K562 (cell line): ENCODE results near the gene ZKSCAN5. TPM values are rescaled to one million over a fixed set of nuclear protein-coding genes. Genes with fewer than 3 reads are reported as not detected.

Experiments
- ATAC-seq: fragments of 200-7000 bp; cut with Tn5 transposase; 3 replicates; pipeline ENCODE4 v1.9.1; 2020; ENCODE audit warnings: moderate library complexity
- BruUV-seq: library from RNA; stranded (reverse); fragments of 400-500 nt; replicated peaks from 2 replicates; lab custom pipeline; 2021; lab: Mats Ljungman, UMichigan
- CTCF ChIA-PET: fragments of 300-600 bp; formaldehyde crosslinking; extraction: SDS; loops from one replicate; lab custom pipeline; 2021; ENCODE audit warnings: low intra/inter-chr PET ratio; lab: Yijun Ruan, JAX
- POLR2A ChIA-PET: fragments of 300-600, 350-650 bp; sonication (Branson Sonifier 250); formaldehyde crosslinking; extraction: SDS; loops from one replicate; lab custom pipeline; 2021; ENCODE audit warnings: antibody characterized with exemption, inconsistent platforms; lab: Yijun Ruan, JAX
- DNase-seq, 4 experiments: peaks; one replicate each; pipeline versions ENCODE4 v3.0.0 to v3.0.0-alpha.2; 2011 to 2018; ENCODE audit warnings: low spot score in 3 of 4, mixed read lengths in 3 of 4; ENCODE audit errors: extremely low read depth in 1 of 4
- FAIRE-seq: peaks from 2 replicates; lab custom pipeline; 2011; peaks lifted over from hg19 to GRCh38; lab: Jason Lieb, UNC
- H2AFZ ChIP-seq: 2 replicates; pipeline ENCODE4 v1.6.0; 2011; ENCODE audit warnings: low read depth, low read length, control low read depth, inconsistent platforms
- H3K27ac ChIP-seq: fragments of 200-600 bp; 3 replicates; pipeline ENCODE4 v1.8.0; 2011; ENCODE audit warnings: low read depth, mild to moderate bottlenecking, control low read depth, inconsistent platforms, low read length, moderate library complexity, mixed read lengths; ENCODE audit errors: extremely low read depth
- H3K27me3 ChIP-seq, 2 experiments: fragments of 300-600 bp in 1 of 2; 2 replicates in 1 of 2; 3 replicates in 1 of 2; pipeline versions ENCODE4 v1.6.0 to v1.8.0; 2011; ENCODE audit warnings: inconsistent platforms in 2 of 2, low read length in 2 of 2, mild to moderate bottlenecking in 1 of 2, mixed read lengths in 1 of 2, moderate library complexity in 1 of 2; ENCODE audit not compliant: control insufficient read depth in 2 of 2, insufficient read depth in 2 of 2
- H3K36me3 ChIP-seq: fragments of 300-600 bp; 3 replicates; pipeline ENCODE4 v1.8.0; 2011; ENCODE audit warnings: mild to moderate bottlenecking, low read length, inconsistent platforms; ENCODE audit not compliant: control insufficient read depth, insufficient read depth
- H3K4me1 ChIP-seq, 2 experiments: fragments of 200-600 bp in 1 of 2; replicated peaks in 1 of 2; 2 replicates in 1 of 2; 3 replicates in 1 of 2; pipeline versions ENCODE4 v1.5.1 to v1.8.0; 2011; ENCODE audit warnings: inconsistent platforms in 2 of 2, low read length in 2 of 2, mild to moderate bottlenecking in 1 of 2, mixed read lengths in 1 of 2, moderate library complexity in 1 of 2; ENCODE audit not compliant: control insufficient read depth in 2 of 2, insufficient read depth in 2 of 2
- H3K4me2 ChIP-seq: 2 replicates; pipeline ENCODE4 v1.6.1; 2011; ENCODE audit warnings: low read length, control low read depth, inconsistent platforms, mixed read lengths; ENCODE audit not compliant: insufficient read depth
- H3K4me3 ChIP-seq: fragments of 200-600 bp; sonication (generic), shearing (Covaris generic); 2 replicates; pipeline ENCODE4 v1.5.1; 2016; ENCODE audit warnings: control low read depth, inconsistent platforms
- H3K79me2 ChIP-seq: fragments of 200-600 bp; 3 replicates; pipeline ENCODE4 v1.8.0; 2011; ENCODE audit warnings: low read length, inconsistent platforms; ENCODE audit not compliant: control insufficient read depth, insufficient read depth
- H3K9ac ChIP-seq, 2 experiments: 2 replicates each; pipeline versions ENCODE4 v1.6.0 to v1.6.1; 2011; ENCODE audit warnings: low read depth in 2 of 2, low read length in 2 of 2, control low read depth in 1 of 2, inconsistent platforms in 1 of 2, mild to moderate bottlenecking in 1 of 2, mixed read lengths in 1 of 2; ENCODE audit not compliant: insufficient read depth in 1 of 2
- H3K9me1 ChIP-seq: one replicate; pipeline ENCODE4 v1.6.0; 2011; ENCODE audit warnings: inconsistent platforms, mild to moderate bottlenecking, low read length, moderate library complexity; ENCODE audit not compliant: control insufficient read depth, insufficient read depth
- H3K9me3 ChIP-seq: replicated peaks from 2 replicates; pipeline ENCODE4 v1.5.1; 2011; ENCODE audit warnings: low read depth, low read length, inconsistent platforms; ENCODE audit not compliant: control insufficient read depth, insufficient read depth
- H4K20me1 ChIP-seq: replicated peaks from 2 replicates; pipeline ENCODE4 v1.6.1; 2011; ENCODE audit warnings: low read length, inconsistent platforms, mixed read lengths; ENCODE audit not compliant: control insufficient read depth, insufficient read depth
- ATF1 ChIP-seq, 2 experiments: fragments of 450-650 bp in 1 of 2; IDR thresholded peaks; 2 replicates each; pipeline ENCODE4 v1.6.1; 2016; ENCODE audit warnings: missing compliant biosample characterization in 1 of 2, missing genetic modification characterization in 1 of 2
- HMG20A ChIP-seq: fragments of 450-650 bp; formaldehyde crosslinking; conservative IDR thresholded peaks from 2 replicates; pipeline ENCODE4 v1.4.0; 2020; ENCODE audit warnings: mild to moderate bottlenecking, mixed read lengths
- MYNN ChIP-seq, 2 experiments: sonication (generic); formaldehyde crosslinking in 1 of 2; IDR thresholded peaks; 2 replicates each; pipeline versions ENCODE4 v1.5.0 to v1.6.1; 2016 to 2020; ENCODE audit warnings: antibody characterized with exemption in 1 of 2, missing genetic modification reagents in 1 of 2
- PHF21A ChIP-seq: fragments of 450-650 bp; IDR thresholded peaks from 2 replicates; pipeline ENCODE4 v1.6.1; 2017; ENCODE audit warnings: low read depth, borderline replicate concordance
- POLR2AphosphoS2 ChIP-seq: IDR thresholded peaks from 2 replicates; pipeline ENCODE4 v1.6.1; 2012; ENCODE audit warnings: low read length, improper control_type of control experiment
- POLR2AphosphoS5 ChIP-seq: IDR thresholded peaks from 2 replicates; pipeline ENCODE4 v1.6.1; 2011; ENCODE audit warnings: mild to moderate bottlenecking, low read depth, low read length, moderate library complexity; ENCODE audit not compliant: control insufficient read depth, insufficient read depth
- POLR2G ChIP-seq: fragments of 200-400 bp; formaldehyde crosslinking; IDR thresholded peaks from 2 replicates; pipeline ENCODE4 v1.6.1; 2017; ENCODE audit warnings: low read depth, mild to moderate bottlenecking, antibody characterized with exemption, low read length, moderate library complexity
- RBFOX2 ChIP-seq: fragments of 200-400 bp; formaldehyde crosslinking; IDR thresholded peaks from 2 replicates; pipeline ENCODE4 v1.6.1; 2017; ENCODE audit warnings: low read depth, mild to moderate bottlenecking, low read length, moderate library complexity
- RBM22 ChIP-seq: fragments of 200-400 bp; formaldehyde crosslinking; IDR thresholded peaks from 2 replicates; pipeline ENCODE4 v1.6.1; 2018; ENCODE audit warnings: low read length, low read depth; ENCODE audit not compliant: poor library complexity, severe bottlenecking
- RHOXF2B ChIP-seq: fragments of 250-450 bp; sonication (Bioruptor Pico); conservative IDR thresholded peaks from 2 replicates; pipeline ENCODE4 v1.5.1; 2021
- SETDB1 ChIP-seq: IDR thresholded peaks from one replicate; pipeline ENCODE4 v1.6.1; 2012; ENCODE audit warnings: low read length, control low read depth, inconsistent platforms
- SUPT5H ChIP-seq: fragments of 450-650 bp; IDR thresholded peaks from 2 replicates; pipeline ENCODE4 v1.6.1; 2016
- TRIM24 ChIP-seq, 2 experiments: fragments of 450-650 bp; IDR thresholded peaks; 2 replicates each; pipeline ENCODE4 v1.6.1; 2016
- TSC22D4 ChIP-seq: fragments of 450-650 bp; IDR thresholded peaks from 2 replicates; pipeline ENCODE4 v1.6.1; 2016; ENCODE audit warnings: missing genetic modification characterization, missing biosample characterization, control low read depth
- ZNF445 ChIP-seq: fragments of 250-450 bp; sonication (Bioruptor Pico); IDR thresholded peaks from 2 replicates; pipeline ENCODE4 v1.4.0; 2020; ENCODE audit warnings: low read depth, mild to moderate bottlenecking, moderate library complexity
- WGBS: fragments of 100-300 bp; shearing (Covaris generic); methylation state at CpG from one replicate; pipeline ENCODE4 v1.1.6; 2016; ENCODE audit warnings: low coverage, mixed read lengths; ENCODE audit not compliant: insufficient coverage; ENCODE audit errors: missing lambda C conversion rate; 5-methylcytosine and 5-hydroxymethylcytosine counted together
- in situ Hi-C: fragments of 300-500 bp; cut with MboI; formaldehyde crosslinking; loops from 4 replicates; pipeline ENCODE4 v1.15.0; 2018; ENCODE audit warnings: inconsistent platforms, mixed read lengths
- intact Hi-C: fragments of 100-400 bp; cut with micrococcal nuclease; formaldehyde crosslinking; loops from 2 replicates; pipeline ENCODE4 v1.14.2; 2022
- polyA plus RNA-seq, 8 experiments: library from polyadenylated mRNA; depleted of rRNA in 4 of 8; stranded (reverse) in 5 of 8; unstranded in 3 of 8; fragments of >200 nt; fragmentation: Nextera tagmentation in 2 of 8; fragmentation: Illumina TruSeq in 1 of 8; extraction: Ambion mirVana in 2 of 8; extraction: Trizol in 1 of 8; gene quantifications; 2 replicates each; pipeline versions ENCODE4 v1.2.1 to v1.2.3, GENCODE V29; 2011 to 2014; ENCODE audit warnings: inconsistent platforms in 1 of 8, missing spikeins in 1 of 8
- total RNA-seq, 7 experiments: library from RNA; depleted of rRNA in 6 of 7; stranded (reverse); fragments of >200 nt in 6 of 7; fragmentation: Illumina TruSeq in 2 of 7; extraction: Trizol in 2 of 7; gene quantifications; 2 replicates each; pipeline versions ENCODE4 v1.2.1 to v1.2.3, GENCODE V29; 2011 to 2021; ENCODE audit warnings: low replicate concordance in 1 of 7

The ZKSCAN5 gene
- total and polyA plus RNA-seq, 9 of the 15 experiments (the other 6 are each of a cell fraction or from before 2014, with no cell fraction given), result 4.2 to 19.0 (median 15.0) TPM

- TF ChIP-seq ZNF445 (CRISPR knock-in tag) (no peak), ATF1 (CRISPR knock-in tag; IDR thresholded peaks at IDR 0.05) (no peak), ATF1 (tag; IDR thresholded peaks at IDR 0.05) (no peak), SETDB1 (no peak), TRIM24 (IDR thresholded peaks at IDR 0.05) (no peak)
These were observed 48.6 kb upstream of the ZKSCAN5 start (continued) for GRCh38 chr7:99455874-99456273.

- peaks cover 48% of the 10 kb centered on the region for H4K20me1 ChIP-seq
- in situ Hi-C loops, result no loop called here
- peak; percentile 3; the same call in 2 of the 3 replicates for ATAC-seq
- no peak overlapping the region for H2AFZ ChIP-seq
- TF ChIP-seq RHOXF2B (no peak), POLR2AphosphoS5 (0 out of 2 replicates have a peak, but pooled peaks have one; percentile 3), PHF21A (no peak), RBFOX2 (peak; percentile 68), TSC22D4 (tag) (no peak), POLR2G (peak; percentile 80), HMG20A (CRISPR knock-in tag) (no peak), RBM22 (peak; percentile 85), SUPT5H (0 out of 2 replicates have a peak, but pooled peaks have one; percentile 6), POLR2AphosphoS2 (peak; percentile 73), MYNN (IDR thresholded peaks at IDR 0.05) (peak; percentile 56; the same call in 1 of the 2 replicates), MYNN (CRISPR knock-in tag; IDR thresholded peaks at IDR 0.05) (no peak)
- TF ChIP-seq, all 486 proteins: peak for 7
- FAIRE-seq, result no peak
- H3K4me3 ChIP-seq, result no peak overlapping the region
- 79% methylated on average over 9 of the region's 13 CpGs for WGBS
- no peaks in the 10 kb centered on the region for H3K27me3 ChIP-seq
- ChIA-PET CTCF (no interaction called here), POLR2A (interaction anchor here (0.6 to 2.9 kb wide), 6 partner anchors 9 to 578 kb away, joined by 3 to 28 read pairs (median 4); partner anchors contain the start of genes ATP5MF, CPSF4, PDAP1 and PTCD1)
- peaks cover 99% of the 10 kb centered on the region for H3K36me3 ChIP-seq
- H3K27ac ChIP-seq, result no peak overlapping the region
- H3K9me1 ChIP-seq, result no peaks in the 10 kb centered on the region
- peaks cover 0 to 18% of the 10 kb centered on the region in 2 experiments; a peak in 2 of 5 replicates for H3K4me1 ChIP-seq
- H3K79me2 ChIP-seq, result peaks cover 44% of the 10 kb centered on the region
- H3K9me3 ChIP-seq, result no peaks in the 10 kb centered on the region
- BruUV-seq, result no TSS peak
- H3K4me2 ChIP-seq, result no peak overlapping the region
- DNase-seq, result peak in 1 of 4 experiments; percentile 14
- intact Hi-C loops, result no loop called here
- peak overlapping the region in 1 of 2 experiments; percentile 54; a peak in 1 of 4 replicates for H3K9ac ChIP-seq
These were observed 48.2 kb upstream of the ZKSCAN5 start for GRCh38 chr7:99456288-99456687.
